ENCODE data around the gene GOSR1.

Gene GOSR1

DNA sequence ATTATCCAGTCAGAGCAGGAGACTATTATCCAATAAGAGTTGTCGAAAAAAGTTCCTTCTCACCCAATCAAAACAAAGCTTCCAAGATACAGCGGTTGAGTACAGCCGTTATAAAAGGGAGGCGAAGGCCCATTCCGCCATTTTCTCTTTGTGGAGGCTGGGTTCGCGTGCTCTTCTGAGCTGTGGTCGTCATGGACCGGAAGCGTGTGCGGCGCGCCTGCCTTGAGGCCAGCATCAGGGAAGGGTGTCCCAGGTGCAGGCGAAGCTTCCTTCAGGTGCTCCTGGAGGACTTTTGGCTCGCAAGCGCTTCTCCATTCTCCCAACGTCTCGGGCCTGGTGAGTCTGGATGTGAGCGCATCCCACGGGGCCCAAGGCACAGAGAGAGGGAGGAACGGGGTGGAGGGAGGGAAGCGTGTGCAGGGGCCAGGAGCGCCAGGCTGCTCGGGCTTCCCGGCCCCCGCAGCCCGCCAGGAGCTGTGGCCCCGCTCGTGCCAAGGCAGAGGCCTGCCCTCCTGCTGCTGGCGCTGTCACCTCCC, 99.2 kb downstream of the GOSR1 start:
- no peak for DNase-seq (ENCODE audit: low read depth)

All from stimulated activated CD8-positive, alpha-beta memory T cell treated with anti-CD3 and anti-CD28 coated beads, Interleukin-12 subunit alpha, Interleukin-12 subunit beta, amount 100 ng/mL, for 1 hour (primary cell).